ENCODE data around the gene OLFM2.
"Not testable (repeated sequence)": the region's sequence is repeated elsewhere in the genome, so short reads cannot be mapped to it uniquely, and the experiment has no call there.

Gene OLFM2

DNA sequence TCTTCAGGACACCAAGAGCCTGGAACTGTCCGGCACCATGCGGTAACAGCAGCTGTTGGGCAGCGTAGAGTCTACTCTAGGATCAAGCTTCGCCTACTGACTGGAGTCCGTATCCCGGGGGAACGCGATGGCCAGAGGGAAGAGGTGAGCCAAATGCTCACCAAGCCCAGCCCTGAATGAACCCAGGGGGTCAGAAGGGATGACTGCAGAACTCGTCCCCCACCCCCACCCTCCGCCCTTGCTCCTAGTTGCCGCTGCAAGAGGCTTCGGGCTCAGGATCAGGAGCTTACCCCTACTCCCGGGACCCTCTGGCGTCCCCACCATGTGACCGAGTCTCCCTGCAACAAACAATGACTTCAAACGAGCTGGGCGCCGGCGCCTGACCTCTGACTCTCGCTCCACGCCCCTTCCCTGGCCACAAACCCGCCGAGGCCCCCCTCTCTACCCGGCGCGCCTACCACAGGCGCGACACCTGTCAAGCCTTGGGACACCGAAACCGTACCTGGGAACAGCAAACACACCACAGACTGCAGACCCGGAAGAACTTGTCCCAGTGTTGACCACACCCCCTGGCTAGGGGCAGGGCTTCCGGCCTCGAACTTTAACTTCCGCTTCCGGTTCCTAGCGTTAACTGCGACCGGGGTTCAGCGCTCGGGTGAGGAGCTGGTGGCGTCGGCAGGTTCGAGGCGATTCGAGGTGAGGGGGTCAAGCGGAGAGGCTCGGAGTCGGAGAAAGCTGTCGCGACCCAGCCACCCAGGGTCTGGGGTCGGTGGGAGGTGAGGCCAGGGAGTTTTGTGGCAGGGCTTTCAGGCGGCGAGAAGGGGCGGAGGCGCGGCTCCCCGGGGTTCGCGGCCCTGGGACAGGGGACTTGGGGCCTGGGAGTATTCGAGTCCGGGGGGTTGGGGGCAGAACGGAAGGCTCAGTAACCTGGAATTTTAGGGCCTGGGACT lies 108.8 kb downstream of the OLFM2 start, which contains the start of gene UBL5:
Gene UBL5, plus strand, starts transcription at position 630 of the 950 bp plus-strand sequence. CDS start 420 bp downstream, outside the sequence.
- peak; percentile 64 for DNase-seq

DNA sequence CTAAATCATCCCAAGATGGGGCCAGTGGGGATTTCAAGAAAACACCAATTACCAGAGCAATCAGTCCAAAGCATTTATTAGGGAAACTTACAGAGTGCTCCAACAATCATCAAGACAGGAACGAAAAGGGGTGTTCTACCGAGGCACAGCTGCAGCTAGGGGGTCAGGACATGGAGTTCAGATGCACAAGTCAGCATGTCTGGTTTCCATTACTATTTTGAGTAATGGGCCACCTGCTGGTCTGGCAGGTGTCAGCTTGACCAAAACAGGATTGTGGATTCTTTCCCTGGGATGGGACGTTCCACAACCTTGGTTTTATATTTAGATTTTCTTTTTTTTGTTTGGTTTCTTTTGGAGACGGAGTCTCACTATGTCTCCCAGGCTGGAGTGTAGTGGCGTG lies 112.5 kb downstream of the OLFM2 start:
- no peak for DNase-seq

DNA sequence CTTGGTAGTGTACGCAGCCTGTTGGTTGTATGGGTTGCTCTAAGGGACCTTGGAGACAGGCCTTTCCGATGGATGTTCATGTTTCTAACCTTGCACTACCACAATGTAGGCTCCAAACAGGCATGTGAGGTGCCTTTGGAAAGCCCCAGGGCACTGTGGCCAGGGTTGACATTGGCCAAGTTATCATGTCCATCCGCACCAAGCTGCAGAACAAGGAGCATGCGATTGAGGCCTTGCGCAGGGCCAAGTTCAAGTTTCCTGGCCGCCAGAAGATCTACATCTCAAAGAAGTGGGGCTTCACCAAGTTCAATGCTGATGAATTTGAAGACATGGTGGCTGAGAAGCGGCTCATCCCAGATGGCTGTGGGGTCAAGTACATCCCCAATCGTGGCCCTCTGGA lies 116.3 kb downstream of the OLFM2 start:
- not testable (repeated sequence) for DNase-seq

DNA sequence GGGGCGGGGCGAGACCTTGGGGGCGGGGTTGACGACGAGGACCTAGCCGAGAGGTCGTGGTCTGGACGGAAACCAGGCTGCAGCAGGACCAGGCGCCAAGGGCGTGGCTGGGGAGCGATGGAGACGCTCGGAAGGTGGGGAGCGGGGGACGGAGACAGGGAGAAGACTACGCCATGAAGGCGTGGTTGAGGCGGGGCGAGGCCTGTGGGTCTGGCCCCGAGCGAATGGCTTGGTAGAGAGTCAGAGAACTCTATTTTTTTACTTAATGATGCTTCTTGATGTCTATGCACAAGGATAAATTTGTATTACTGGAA lies 116.8 kb downstream of the OLFM2 start:
- no peak for DNase-seq

DNA sequence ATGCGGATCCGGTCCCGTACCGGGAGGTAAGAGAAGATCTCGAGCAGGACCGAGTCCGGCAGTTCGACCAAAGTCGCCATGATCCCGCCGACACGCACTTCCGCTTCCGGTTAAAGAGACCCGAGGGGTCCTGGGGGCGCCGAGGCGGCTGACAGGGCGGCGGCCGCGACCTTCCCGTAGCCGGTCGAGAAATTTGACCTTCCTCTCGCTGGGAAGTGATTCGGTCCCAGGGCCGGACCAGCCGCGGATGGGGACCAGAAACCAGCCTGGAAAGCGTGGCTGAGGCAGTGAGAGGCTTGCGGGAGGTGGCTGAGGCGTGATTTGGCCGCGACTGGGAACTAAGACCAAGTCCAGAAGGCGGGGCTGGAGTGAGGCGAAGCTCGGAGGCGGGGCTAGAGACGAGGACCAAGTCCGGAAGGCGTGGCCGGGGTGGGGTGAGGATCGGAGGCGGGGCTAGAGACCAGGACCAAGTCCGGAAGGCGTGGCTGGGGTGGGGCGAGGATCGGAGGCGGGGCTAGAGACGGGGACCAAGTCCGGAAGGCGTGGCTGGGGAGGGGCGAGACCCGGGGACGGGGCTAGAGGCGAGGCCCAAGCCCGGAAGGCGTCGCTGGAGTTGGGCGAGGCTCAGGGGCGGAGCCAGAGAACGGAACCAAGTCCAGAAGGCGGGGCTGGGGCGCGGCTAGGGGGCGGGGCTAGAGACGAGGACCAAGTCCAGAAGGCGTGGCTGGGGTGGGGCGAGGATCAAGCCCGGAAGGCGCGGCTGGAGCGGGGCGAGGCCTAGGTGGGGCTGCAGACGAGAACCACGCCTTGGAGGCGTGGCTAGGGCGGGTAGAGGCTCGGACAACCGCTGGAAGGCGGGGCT lies 117.3 kb downstream of the OLFM2 start, which contains the start of gene FBXL12:
Gene FBXL12, minus strand, starts transcription at position 346 of the 862 bp plus-strand sequence. Its CDS starts 266 bp downstream, at position 80.
- DNase-seq: peak; percentile 100

DNA sequence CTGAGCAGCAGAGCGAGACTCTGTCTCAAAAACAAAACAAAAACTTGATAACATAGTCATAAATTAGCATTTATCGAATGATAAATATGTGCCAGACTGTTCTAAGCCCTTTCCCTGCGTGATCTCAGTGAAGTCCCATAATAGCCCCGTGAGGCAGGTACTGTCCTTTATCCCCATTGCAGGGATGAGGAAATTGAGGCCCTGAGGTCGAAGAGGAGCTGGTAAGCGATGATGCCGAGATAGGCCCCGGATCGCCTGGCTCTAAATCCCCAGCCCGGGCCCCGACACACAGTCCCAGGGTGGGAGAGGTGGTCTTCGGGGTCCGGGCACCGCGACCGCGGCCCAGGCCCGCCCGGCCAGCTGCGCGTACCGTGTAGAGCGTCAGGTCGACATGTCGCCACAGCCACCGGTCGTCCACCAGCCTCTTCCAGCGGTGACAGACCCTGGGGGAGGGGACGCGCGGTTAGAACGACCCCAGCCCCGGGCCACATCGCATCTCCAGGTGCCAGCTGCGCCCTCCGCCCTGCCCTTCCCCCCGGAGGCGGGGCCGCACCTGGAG lies 118.1 kb downstream of the OLFM2 start:
- DNase-seq: no peak

DNA sequence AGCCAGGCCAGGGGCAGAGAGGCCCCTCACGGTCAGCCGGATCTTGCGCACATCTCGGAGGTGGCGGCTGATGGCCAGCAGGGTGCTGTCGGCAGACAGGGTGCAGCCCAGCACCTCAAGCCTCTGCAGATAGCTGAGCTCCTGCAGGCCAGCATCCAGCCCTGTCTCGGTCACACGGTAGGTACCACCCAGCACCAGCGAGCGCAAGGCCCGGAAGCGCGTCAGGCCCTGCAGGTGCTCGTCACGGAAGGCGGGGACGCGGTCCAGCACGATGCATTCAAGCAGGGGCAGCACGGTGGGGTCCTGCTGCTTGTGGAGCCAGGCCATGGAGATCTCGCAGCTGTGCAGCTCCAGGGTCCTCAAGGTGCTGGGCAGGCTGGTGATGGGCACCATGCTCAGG lies 125.2 kb downstream of the OLFM2 start:
- no peak for DNase-seq

DNA sequence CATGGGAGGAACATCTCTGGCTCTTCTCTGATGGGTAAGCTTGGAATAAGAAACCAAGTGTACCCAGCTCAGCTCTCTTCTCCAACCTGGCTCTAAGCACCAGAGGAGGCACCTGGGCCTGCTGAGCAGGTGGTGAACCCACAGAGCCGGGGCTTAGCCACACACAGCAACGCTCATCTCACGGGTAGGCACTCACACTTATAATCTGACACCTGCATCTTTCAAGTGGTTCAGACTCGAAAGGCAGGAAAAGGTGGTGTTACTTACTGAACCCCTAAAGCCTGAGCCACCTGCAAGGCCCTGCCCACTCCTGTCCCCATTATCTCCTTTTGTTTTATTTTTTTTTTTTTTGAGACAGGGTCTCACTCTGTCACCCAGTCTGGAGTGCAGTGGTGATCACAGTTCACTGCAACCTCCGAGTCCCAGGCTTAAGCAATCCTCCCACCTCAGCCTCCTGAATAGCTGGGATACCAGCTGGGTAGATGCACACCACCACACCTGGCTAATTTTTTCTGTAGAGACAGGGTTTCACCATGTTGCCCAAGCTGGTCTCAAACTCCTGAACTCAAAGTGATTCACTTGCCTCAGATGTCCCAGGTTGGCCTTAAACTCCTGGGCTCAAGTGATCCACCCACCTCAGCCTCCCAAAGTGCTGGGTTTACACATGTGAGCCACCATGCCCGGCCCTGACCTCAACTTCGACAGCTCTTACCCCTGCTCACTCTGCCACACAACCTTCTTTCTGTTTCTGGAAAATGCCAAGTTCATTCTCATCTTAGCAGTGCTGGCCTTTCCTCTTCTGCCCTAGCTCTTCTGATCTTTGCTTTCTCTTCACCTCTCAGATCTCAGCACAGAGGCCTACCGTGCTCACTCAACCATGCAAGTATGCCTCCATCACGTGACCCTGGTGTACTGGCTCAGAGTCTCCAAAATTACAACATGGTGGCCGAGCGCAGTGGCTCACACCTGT lies 127.2 kb downstream of the OLFM2 start:
- DNase-seq: no peak

DNA sequence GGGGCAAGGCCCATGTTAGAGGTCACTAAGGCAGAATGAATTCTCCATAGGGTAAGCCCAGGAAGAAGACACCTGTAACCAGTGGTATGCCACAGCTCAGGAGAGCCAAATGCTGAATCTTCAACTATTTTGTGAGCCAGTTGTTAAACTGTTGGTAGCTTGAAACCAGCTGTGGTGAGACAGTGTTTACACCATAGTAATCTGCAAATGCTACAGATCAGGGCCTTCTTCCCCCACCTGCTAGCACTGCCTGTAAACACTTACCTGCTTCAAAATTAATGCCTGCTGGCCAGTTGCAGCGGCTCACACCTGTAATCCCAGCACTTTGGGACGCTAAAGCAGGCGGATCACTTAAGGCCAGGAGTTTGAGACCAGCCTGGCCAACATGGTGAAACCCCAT lies 129.5 kb downstream of the OLFM2 start:
- no peak for DNase-seq

Data from amniotic stem cell (primary cell).